Measurements from ENCODE around the gene MED9.

GRCh38 chr17:17447264-17447663 lies 29.5 kb upstream of the MED9 start:
- TF ChIP-seq MAX (IDR thresholded peaks at IDR 0.05) = no peak
- TF ChIP-seq EGR1 (IDR thresholded peaks at IDR 0.05) = no peak
- no peak for TF ChIP-seq TAF1 (IDR thresholded peaks at IDR 0.05; ENCODE audit: low read depth)
- no peak for TF ChIP-seq EP300 (IDR thresholded peaks at IDR 0.05; ENCODE audit: borderline replicate concordance)
- no peak for TF ChIP-seq RAD21 (IDR thresholded peaks at IDR 0.05; ENCODE audit: low read depth)
- TF ChIP-seq CEBPB (IDR thresholded peaks at IDR 0.05) = no peak
- TF ChIP-seq TCF12 (IDR thresholded peaks at IDR 0.05; ENCODE audit: low read depth) = no peak
- TF ChIP-seq TEAD4 (IDR thresholded peaks at IDR 0.05) = no peak
- no peak for TF ChIP-seq REST (IDR thresholded peaks at IDR 0.05; ENCODE audit: low read depth)
- no peak for TF ChIP-seq FOXM1 (IDR thresholded peaks at IDR 0.05; ENCODE audit: borderline replicate concordance, low read depth)
- TF ChIP-seq ZBTB7A (IDR thresholded peaks at IDR 0.05; ENCODE audit: low read depth) = no peak
